Measurements from ENCODE around the gene ANO10.

- TF ChIP-seq CTCF (IDR thresholded peaks at IDR 0.05): no peak
- TF ChIP-seq POLR2A (IDR thresholded peaks at IDR 0.05): no peak
Observed at GRCh38 chr3:43615133-43615532, 6.7 kb downstream of the ANO10 start.
